HG02981 (cell line): ENCODE data around the gene SSR3.

Experiments used
- ATAC-seq: cut with Tn5 transposase; IDR thresholded peaks from one replicate; pipeline ENCODE4 v1.9.1; 2021; ENCODE audit warnings: mild to moderate bottlenecking, moderate library complexity; ENCODE audit not compliant: unreplicated experiment

The SSR3 gene

GRCh38 chr3:156539802-156540201 lies 15.1 kb downstream of the SSR3 start:
- ATAC-seq: no peak

GRCh38 chr3:156539051-156539450 lies 15.9 kb downstream of the SSR3 start:
- no peak for ATAC-seq

GRCh38 chr3:156536524-156537316 lies 18.2 kb downstream of the SSR3 start:
- no peak for ATAC-seq

- ATAC-seq: no peak
Measured at GRCh38 chr3:156535798-156536197, 19.1 kb downstream of the SSR3 start.

GRCh38 chr3:156535162-156535627 lies 19.7 kb downstream of the SSR3 start:
- ATAC-seq: no peak

- no peak for ATAC-seq
Measured at GRCh38 chr3:156533205-156533604, 21.7 kb downstream of the SSR3 start.

- no peak for ATAC-seq
Measured at GRCh38 chr3:156532730-156533129, 22.2 kb downstream of the SSR3 start.

- ATAC-seq: no peak
Measured at GRCh38 chr3:156530980-156531379, 23.9 kb downstream of the SSR3 start.

GRCh38 chr3:156527060-156527459 lies 27.9 kb downstream of the SSR3 start:
- ATAC-seq: no peak

- ATAC-seq: no peak
Measured at GRCh38 chr3:156525808-156526207, 29.1 kb downstream of the SSR3 start.

GRCh38 chr3:156522673-156523072 lies 32.2 kb downstream of the SSR3 start:
- ATAC-seq: no peak

- peak; percentile 89 for ATAC-seq
Measured at GRCh38 chr3:156519758-156520162, 35.2 kb downstream of the SSR3 start.

GRCh38 chr3:156518726-156519125 lies 36.2 kb downstream of the SSR3 start:
- no peak for ATAC-seq

- ATAC-seq: no peak
Measured at GRCh38 chr3:156516961-156517360, 38.0 kb downstream of the SSR3 start.

- no peak for ATAC-seq
Measured at GRCh38 chr3:156516284-156516683, 38.6 kb downstream of the SSR3 start.

- ATAC-seq: no peak
Measured at GRCh38 chr3:156513619-156514018, 41.3 kb downstream of the SSR3 start.

GRCh38 chr3:156511987-156512677 lies 42.8 kb downstream of the SSR3 start:
- no peak for ATAC-seq

- ATAC-seq: peak; percentile 73
Measured at GRCh38 chr3:156509189-156510174, 45.4 kb downstream of the SSR3 start.

GRCh38 chr3:156507285-156507684 lies 47.6 kb downstream of the SSR3 start:
- ATAC-seq: no peak

GRCh38 chr3:156498307-156498706 lies 56.6 kb downstream of the SSR3 start:
- ATAC-seq: no peak

- ATAC-seq: no peak
Measured at GRCh38 chr3:156497326-156497725, 57.6 kb downstream of the SSR3 start.
